GM10847 (cell line): Measurements from ENCODE around the gene RACK1.

Source experiments
- POLR2A ChIP-seq: IDR thresholded peaks from 2 replicates; pipeline ENCODE4 v1.6.1; 2011; ENCODE audit not compliant: insufficient read length; ENCODE audit errors: extremely low read depth

Gene RACK1

DNA sequence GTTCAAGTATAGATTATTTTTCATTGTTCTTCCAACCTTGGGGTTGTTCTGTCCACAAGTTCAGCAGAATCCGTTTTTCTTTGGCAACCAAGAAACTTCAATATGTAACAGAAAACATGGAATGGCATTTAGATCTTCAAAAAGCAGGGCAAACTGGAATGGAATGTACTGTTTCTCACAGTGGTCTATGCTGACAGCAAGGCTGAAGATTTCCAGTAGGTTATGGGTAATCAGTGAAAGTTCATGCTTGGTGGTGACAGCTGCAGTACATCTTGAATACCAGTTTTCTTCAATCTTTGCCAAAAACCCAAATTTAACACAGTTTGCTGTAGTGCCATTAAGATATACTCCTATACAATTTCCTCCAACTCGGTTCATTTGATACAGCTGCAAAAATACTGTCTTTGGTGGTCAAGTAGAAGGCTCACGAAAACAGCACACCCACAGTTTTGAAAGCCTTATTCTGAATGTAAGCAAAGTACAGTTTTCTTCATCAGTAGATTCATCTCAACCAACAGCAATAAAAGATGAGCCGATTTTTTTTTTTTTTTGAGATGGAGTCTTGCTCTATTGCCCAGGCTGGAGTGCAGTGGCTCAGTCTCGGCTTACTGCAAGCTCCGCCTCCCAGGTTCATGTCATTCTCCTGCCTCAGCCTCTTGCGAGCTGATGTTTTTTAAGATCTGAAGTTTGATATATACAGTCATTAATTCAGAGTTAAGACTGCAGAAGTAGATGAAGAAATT is 12.3 kb upstream of the RACK1 start:
- no peak for TF ChIP-seq POLR2A

DNA sequence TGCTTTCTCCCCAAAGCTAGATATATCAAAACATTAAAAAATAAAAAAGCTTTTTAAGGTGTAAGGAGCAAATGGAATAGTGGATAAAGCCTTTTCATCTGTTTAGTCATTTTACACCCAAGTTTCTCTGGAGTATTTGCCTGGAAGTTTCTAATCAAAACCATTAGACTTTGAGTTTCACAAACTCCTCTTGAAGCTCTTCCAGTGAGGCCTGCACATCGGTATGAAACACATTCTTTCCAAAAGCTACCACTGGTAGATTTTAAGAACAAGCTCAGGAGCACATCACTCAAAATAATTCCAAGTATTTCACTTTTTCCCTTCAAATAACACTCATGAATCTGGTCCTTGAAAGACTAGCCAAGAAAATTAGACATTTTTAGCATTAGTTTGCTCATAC is 11.6 kb upstream of the RACK1 start:
- no peak for TF ChIP-seq POLR2A

DNA sequence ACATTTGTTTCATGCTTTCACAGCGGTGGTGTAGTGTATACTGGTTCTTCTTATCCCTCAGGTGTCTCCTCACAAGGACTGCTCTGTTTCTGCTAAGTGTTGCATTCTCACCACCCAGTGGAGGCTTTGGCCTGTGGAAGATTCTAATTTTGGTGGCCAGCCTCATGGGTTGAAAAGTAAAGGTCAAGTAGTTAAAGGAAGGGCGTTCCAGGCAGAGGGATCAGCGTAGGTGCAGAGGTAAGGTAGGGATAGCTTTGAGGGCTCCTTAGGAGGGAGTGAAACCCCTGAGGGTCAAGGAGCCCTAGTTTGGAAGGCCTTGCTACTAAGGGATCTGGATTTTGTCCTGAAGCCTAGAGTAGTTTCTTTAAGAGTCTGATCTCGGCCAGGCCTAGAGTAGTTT is 4.6 kb upstream of the RACK1 start:
- no peak for TF ChIP-seq POLR2A

DNA sequence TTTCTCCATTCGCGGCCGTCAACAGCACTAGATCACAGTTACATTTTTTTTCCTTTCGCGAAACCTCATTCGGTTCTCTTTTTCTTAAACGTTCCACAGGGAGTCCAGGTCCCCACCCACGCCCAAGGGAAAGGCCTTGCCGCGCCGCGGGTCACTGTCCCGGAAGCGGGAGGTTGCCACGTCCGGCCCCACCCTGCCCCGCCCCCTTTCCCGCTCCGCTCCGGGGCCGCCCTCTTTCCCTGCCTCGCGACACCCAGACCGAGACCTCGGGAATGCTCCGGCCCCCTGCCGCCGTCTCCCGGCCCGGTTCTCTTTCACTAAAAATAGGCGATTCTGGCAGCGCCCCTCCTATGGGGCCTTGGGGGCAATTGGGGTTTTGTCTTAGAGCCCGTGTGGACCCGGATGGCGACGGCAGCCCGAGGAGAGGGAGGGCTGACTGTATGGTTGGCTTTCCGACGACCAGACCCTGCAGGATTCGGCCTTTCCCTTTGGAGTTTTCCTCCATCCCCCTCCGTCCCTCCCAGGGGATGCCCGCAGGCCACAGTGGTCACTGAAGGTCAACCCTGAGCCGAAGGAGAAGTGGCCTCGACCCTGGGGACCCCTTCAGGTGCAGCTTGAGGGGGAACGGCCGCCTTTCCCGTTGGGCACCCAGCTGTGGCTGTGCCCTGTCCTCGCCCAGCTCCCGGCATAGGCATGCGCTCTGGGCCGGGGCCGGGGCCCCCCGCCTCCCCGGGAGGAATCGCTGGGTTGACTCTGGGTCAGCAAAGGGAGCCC is 2.8 kb upstream of the RACK1 start:
- TF ChIP-seq POLR2A: peak; percentile 52

DNA sequence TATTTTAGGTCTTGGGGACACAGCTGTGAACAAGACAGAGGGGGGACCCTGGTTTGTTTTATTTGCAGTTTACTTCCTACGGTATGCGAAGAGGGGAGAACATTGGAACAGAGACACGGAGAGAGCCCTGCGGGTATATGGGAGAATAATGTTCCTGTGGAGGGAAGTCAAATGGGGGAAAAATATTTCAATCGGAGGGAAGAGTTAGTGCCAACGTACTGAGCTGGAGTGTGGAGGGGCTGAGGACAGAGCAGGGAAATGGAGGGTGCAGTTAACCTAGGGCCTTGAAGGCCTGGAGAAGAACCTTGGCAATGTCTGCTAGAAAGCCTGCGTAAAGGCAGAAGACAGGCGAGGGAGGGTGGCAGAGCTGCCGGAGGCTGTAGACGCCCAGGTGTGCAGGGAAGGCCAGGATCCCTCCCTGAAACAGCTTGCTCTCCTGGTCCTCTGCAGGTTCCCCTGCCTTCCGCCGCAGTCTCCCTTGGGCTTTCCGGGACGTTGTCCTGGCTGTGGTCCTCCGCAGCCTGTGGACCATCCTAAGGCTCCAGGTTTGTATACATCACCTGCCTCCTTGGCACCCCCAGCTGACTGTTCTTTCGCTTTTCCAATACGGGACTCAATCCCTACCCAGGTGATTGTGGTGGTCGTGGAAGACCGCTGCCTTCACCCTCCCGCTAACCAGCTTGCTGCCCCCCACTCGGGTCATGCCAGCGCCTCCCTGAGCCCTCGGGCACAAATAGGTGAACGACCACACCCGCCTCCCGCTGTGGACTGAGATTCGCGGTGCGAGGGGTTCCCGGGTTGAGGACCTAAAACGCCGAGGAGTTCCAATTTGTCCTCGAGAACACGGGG is 1.9 kb upstream of the RACK1 start:
- no peak for TF ChIP-seq POLR2A

DNA sequence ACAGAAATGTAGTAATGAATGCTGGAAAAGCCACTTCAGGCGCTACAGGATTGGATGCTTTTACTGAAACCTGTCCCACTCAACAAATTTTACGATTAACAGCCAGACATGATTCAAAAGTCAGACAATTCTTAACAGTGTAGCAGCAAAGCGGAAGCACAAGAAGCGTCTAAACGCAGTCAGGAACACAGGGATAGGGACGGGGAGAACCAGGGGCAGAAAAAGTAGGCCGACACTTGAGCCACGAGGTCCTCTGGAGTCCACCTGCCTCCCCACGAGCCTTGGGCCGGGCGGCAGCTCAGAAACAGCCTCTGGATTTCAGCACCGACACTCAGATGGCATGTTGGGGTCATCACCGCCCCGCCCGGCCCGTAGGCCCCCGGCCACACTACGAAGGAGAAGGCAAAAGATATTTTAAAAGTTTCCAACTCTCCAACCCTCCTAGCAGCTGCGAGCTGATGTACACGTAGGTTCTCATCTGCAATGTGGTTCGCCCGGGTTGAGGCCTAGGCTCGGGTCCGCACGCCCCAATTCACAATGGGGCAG is 615 bp downstream of the RACK1 start:
- no peak for TF ChIP-seq POLR2A

DNA sequence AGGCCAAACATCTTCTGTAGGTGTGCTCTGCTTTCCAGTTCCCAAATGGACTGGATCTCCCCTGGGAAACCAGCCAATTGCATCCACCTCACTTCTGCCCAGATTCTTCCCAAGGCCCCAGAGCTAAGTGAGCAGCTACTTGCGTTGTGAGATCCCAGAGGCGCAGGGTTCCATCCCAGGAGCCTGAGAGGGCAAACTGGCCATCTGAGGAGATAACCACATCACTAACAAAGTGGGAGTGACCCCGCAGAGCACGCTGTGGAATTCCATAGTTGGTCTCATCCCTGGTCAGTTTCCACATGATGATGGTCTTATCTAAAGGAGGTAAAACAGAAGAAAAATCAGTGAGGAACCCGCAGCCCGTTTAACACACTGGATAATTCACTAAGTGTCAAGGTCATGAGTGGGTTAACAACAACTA is 1.7 kb downstream of the RACK1 start:
- no peak for TF ChIP-seq POLR2A

DNA sequence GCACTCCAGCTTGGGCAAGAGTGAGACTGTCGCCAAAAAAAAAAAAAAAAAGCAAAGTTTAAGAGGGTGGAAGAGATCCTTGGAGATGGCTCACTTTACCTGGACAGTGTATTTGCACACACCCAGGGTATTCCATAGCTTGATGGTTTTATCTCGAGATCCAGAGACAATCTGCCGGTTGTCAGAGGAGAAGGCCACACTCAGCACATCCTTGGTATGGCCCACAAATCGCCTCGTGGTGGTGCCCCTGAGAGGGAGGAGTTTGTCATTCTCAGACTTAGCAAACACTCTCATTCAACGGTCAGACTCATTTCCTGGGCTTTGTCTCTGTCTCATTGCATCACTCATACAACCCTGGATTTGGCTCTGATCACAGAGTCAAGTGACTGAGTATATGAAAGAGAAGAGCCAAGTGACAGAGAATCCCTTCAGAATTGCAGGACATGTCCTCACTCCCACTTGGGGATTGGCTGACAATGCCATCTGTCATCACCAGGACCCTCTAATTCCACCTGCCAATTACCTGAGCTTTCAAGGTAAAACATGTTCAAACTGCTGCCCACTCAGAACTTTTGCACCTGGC is 2.2 kb downstream of the RACK1 start:
- no peak for TF ChIP-seq POLR2A

DNA sequence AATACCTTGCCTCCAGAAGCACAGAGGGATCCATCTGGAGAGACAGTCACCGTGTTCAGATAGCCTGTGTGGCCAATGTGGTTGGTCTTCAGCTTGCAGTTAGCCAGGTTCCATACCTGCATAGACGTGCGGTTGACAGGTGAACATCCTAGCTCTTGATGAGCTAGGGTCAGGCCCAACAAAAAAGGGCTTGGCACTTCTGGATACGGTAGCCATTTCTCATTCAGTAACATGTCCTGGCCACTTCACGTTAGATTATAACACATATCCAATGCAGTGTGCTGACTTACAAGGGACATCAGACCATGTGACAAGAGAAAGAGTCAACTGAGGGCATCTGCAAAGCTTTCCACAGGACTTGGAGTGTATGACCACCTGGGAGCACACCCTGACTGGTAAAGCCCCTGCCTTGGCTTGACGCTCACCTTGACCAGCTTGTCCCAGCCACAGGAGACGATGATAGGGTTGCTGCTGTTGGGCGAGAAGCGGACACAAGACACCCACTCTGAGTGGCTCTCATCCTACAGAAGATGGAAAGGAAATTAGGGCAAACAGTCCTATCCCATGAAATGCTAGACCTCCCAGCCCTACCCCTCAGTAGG is 4.5 kb downstream of the RACK1 start:
- TF ChIP-seq POLR2A: no peak

DNA sequence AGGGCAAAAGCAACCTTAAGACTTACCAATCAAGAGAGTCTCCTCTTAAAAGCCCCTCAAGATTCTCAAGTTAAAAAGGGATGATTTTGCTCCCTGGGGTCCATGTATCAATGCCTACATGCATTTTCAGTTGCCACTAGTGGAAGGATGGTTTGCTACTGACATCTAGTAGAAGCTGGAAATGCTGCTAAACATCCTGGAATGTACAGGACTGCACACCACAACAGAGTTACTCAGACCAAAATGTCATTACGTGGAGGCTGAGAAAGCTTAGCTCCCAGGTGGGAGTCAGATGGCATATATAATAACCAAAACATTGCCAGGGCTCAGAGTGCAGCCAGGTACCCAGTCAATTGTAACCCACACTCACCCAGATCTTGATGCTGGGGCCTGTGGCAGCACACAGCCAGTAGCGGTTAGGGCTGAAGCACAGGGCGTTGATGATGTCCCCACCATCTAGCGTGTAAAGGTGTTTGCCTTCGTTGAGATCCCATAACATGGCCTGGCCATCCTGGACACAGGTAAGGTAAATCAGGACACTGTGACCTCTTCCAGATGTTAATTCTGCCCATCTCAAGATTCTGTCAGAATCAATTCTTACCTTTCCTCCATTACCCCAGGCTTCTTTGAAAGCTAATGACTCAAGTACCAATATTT is 5.8 kb downstream of the RACK1 start:
- TF ChIP-seq POLR2A: peak; percentile 13

DNA sequence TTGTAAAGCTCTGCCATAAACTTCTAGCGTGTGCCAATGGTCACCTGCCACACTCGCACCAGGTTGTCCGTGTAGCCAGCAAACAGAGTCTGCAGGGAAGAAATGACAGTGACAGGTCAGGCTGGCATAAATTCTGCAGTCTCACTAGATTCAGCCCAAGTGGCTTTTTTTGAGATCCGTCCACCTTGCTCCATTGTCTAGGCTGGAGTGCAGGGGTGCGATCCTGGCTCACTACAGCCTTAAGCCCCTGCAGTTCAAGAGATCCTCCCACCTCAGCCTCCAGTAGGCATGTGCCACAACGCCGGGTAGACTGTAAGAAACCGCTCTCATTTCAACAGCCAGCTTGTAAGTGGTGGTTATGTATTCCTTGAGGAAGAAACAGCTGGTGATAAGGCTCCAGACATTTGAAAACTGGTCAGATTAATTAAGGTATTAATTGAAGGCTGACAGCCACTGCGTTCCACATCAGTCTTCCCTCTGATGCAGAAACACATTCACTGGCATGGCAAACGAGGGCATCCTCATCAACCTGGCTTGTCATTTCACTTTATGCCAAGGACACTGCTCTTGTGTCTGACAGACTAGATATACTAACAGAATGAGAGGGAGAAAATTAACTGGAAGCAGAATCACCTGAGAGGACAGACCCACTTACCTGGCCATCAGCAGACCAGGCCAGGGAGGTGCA is 6.6 kb downstream of the RACK1 start:
- TF ChIP-seq POLR2A: no peak

DNA sequence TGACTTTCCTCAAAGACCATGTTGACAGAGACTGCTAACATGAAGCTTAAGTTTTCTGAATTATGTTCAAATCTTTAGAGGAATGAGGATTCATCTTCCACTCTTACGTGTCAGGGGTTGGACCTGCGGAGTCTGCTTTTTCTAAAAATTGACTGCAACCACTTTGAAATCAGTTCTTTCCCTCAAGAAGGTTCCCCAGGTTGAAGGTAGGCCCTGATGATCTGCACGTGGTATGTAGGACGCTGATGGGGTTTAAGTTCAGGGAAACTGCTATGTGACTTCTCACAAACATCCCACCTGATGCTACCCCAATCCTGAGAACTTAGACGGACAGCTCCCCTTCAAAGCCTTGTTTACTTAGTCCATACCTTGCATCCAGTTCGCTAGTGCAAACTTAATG is 7.2 kb downstream of the RACK1 start:
- TF ChIP-seq POLR2A: no peak

DNA sequence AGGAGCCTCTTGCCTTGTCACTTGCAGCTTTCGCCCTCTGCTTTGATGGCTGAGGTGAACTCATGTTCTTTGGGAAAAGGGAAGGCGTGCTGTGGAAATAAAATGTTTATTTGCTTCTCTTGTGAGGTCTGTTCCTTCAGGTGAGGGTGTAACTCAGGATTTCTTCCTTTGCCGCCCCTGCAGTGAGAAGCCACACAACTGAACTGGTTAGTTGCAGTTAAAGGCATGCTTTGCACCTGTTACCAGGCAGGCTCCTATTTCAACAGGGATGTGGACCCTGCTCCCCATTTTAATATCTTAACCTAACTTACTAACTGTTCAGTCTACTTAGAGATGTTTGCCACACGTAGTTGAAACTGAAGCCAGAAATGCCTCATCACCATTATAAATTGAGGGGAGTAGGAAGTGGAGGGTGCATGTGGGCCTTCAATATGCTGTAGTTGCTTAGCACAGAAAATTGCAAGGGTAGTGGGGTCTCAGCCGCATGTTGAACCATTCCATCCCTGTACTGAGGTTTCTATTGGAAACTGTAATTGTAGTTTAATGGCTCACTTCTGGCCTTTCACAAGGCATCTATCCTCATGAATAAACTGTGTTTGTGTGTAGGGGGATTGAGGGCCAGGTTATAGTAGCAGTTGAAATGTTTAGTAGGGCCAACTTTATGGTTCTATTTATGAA is 7.9 kb downstream of the RACK1 start:
- no peak for TF ChIP-seq POLR2A

DNA sequence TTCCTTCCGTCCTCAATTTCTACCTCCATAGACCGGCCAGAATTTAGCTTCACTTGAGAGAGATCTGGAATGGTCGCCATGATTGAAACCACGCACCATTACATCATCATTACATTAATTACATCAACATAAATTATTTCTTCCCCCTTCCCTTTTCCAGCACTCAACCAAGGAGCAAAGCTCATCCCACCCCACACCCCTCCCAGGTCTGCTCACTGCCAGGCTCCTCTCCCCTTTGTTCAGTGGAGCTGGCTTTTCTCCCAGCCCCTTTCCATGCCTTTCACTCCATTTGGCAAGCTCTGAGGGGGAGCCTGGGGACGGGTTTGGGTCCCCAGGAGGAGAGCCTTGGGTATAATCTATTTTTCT is 8.4 kb downstream of the RACK1 start:
- TF ChIP-seq POLR2A: no peak
